ENCODE data around the gene SYTL5.

Gene SYTL5

GRCh38 chrX:38151441-38151840 lies 145.1 kb downstream of the SYTL5 start:
- DNase-seq, result no peak

DNA sequence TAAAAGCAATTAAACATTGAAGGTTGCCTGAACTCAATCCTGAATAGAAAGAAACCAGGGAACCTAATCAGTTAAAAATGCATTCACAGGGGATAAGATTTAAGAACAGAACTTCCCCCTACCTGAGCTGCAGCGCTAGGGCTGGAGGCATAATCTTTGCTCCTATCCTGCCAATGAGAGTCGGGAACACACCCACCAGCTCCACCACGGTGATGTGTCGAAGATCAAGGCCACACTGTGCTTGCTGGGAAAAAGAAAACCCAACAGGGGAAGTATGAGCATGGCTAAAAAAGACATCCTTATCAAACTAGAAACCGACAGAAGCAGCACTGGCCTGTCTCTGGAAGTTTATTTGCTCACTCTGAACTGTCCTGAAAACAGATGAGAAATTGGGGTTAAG lies 148.0 kb downstream of the SYTL5 start:
- no peak for DNase-seq

GRCh38 chrX:38154818-38155217 lies 148.5 kb downstream of the SYTL5 start:
- DNase-seq, result no peak

GRCh38 chrX:38156838-38157237 lies 150.5 kb downstream of the SYTL5 start:
- no peak for DNase-seq

DNA sequence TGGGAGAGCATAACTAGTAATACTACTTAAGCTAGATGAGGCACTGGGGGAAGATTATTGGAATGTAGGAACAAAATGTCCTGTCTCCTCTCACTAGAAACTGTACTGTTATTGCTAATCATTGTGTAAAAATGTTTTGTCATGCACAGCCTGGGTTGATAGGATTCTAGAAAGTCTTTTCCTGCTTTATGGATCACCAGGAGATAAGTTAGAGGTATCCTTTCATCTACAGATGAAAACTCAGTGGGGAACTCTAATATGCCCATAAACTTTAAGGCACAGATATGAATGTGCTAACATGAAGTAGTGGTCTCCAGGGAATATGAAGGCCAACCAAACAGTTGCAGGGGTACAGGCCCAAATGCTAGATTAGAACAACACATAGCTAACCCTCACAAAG lies 156.8 kb downstream of the SYTL5 start:
- no peak for DNase-seq

- DNase-seq, result no peak
Observed at GRCh38 chrX:38165023-38165422, 158.7 kb downstream of the SYTL5 start.

- DNase-seq, result peak; percentile 42
Observed at GRCh38 chrX:38166478-38167083, 160.2 kb downstream of the SYTL5 start.

DNA sequence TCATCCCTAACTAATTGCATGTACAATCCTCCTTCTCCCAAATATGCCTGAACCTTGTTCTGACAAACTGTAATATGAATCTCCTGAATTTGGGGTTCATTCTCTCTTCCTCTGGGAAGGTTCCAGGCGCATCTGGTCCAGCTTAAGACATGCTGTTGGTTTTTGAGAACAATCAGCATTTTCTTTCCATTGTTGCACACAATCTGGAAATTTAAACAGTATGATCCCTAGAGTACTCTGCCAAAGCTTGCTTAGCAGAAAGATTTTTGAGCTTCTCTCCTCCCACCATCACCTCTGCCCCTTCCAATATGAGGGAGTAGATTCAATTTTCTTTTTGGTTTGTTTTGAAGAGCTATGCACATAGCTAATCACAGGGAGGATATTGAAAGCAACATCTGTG lies 164.2 kb downstream of the SYTL5 start:
- DNase-seq, result no peak

- DNase-seq, result no peak
Observed at GRCh38 chrX:38172596-38172995, 166.2 kb downstream of the SYTL5 start.

DNA sequence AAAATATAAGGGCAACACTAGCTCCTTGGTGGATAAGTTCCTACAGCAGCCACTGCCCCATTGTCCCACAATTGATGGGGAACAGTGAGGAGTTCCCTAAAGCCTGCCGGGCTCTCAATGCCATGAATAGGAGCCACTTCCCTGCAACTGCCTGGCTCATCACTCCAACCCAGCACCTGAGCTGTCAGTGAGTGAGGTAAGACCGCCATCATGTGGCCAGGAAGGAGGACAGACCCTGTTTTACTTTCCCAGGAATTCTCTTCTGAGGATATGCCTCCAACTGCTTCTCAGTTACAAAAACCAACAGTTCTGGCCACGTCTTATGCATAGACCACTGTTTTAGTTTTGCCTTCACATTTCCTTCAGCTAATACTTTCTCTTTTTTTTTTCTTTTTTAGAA lies 168.8 kb downstream of the SYTL5 start:
- DNase-seq, result peak; percentile 9

- no peak for DNase-seq
Observed at GRCh38 chrX:38178396-38178795, 172.0 kb downstream of the SYTL5 start.

Measured in activated CD4-positive, alpha-beta T cell treated with anti-CD3 and anti-CD28 coated beads, Interleukin-10, Interleukin-2, amounts not matched to agents 100 ng/mL and 50 ng/mL, durations not matched to agents 16 hours and 8 hours (primary cell).